Adrenal gland (tissue), 5 donors: ENCODE results near the gene FAM131A.

Experiments
- CTCF ChIP-seq, 6 experiments: fragments of 450-650 bp in 4 of 6; fragments of 200-600 bp in 2 of 6; sonication (generic) in 1 of 6; IDR thresholded peaks; 1 replicate in 5 of 6; 2 replicates in 1 of 6; pipeline versions ENCODE4 v1.5.1 to v1.8.0; 2016 to 2021; ENCODE audit warnings: antibody characterized with exemption in 6 of 6, mild to moderate bottlenecking in 2 of 6, moderate library complexity in 1 of 6
- POLR2A ChIP-seq, 2 donors: fragments of 450-650 bp; IDR thresholded peaks; one replicate each; pipeline ENCODE4 v1.6.1; 2017; ENCODE audit warnings: antibody characterized with exemption in 2 of 2, mild to moderate bottlenecking in 2 of 2, moderate library complexity in 1 of 2
- donor health status: DM: no; HTN: no; CAD: no.

GRCh38 chr3:184386047-184386806, 48.8 kb downstream of the FAM131A start:
- no peak for TF ChIP-seq CTCF (IDR thresholded peaks at IDR 0.05)
- no peak for TF ChIP-seq POLR2A (IDR thresholded peaks at IDR 0.05)
